Fibroblast of skin of abdomen (primary cell): ENCODE data around the gene ARHGEF10L.

Experiments
- DNase-seq: peaks from one replicate; pipeline ENCODE4 v3.0.0-alpha.2; 2013

The ARHGEF10L gene

GRCh38 chr1:17550729-17551584 lies 11.5 kb downstream of the ARHGEF10L start:
- no peak for DNase-seq

DNA sequence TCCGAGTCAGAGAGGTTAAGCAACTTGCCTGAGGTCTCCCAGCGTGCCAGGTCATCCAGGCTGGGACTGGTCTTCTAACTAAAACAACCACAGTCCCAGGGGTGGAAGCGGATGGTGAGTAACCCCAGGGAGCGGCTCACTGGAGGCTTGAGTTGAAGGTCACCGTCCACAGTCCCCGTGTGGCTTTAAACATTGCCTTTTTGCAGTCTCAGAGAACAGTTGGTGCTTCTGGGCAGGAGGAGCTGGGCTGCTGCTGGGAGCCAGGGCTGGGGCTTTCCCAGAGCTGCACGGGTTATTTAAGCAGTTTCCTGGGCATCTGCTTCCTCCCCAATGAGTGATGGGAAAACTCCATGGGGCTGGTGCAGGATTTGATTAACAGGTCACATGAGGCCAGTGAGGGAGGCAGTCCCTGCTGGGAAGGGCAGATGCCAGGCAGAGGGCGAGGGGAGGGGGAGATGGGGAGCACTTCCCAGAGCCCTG lies 12.3 kb downstream of the ARHGEF10L start:
- DNase-seq, result no peak

DNA sequence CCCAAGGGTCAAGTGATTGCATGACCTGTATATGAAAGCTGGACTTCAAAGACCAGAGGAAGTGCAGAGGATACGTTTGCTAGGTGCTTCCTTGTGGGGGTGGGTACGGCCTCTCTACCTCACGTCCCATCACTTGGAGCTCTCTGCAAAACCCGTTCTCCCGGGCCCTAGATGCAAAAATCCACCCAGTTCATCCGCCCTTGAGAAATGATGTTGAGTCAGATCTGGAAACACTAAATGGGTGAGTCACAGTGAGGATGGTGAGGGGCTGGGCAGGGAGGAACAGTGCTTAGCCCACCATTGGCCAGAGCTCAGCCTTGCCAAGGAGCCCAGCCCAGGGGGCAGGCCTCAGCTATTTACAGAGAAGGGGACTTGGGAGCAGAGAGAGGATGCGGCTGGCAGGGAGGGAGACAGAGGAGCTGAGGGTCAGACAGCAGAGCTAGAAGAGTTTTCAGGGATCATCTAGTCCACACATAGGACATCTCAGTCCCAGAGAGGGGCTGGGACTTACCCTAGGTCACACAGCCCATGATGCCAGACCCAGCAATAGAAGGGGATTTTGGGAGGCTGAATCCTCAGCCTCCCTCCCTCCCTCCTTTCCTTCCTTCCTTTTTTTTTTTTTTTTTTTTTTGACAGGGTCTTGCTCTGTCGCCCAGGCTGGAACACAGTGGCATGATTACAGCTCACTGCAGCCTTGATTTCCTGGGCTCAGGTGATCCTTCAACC lies 14.6 kb downstream of the ARHGEF10L start:
- peak; percentile 81 for DNase-seq

DNA sequence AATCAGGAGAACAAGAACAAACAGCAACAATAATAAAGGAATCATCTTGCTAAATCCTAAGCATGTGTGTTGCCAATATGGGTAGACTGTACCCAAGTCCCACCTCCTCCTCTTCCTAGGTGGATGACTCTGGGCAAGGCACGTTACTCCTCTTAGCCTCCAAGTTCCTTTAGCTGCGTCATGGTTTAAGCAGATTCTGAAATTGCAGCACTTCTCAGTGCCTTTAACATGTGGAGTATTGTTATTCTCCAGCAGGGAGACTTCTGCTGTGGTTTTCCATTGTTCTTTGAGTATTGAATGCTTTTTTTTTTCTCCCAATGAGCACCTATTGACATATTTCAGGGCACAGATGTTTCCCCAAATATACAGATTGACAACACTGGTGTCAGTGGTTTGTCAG lies 15.5 kb downstream of the ARHGEF10L start:
- DNase-seq, result no peak

- DNase-seq, result no peak
Observed at GRCh38 chr1:17557986-17558385, 18.5 kb downstream of the ARHGEF10L start.

GRCh38 chr1:17558541-17558940 lies 19.0 kb downstream of the ARHGEF10L start:
- no peak for DNase-seq

DNA sequence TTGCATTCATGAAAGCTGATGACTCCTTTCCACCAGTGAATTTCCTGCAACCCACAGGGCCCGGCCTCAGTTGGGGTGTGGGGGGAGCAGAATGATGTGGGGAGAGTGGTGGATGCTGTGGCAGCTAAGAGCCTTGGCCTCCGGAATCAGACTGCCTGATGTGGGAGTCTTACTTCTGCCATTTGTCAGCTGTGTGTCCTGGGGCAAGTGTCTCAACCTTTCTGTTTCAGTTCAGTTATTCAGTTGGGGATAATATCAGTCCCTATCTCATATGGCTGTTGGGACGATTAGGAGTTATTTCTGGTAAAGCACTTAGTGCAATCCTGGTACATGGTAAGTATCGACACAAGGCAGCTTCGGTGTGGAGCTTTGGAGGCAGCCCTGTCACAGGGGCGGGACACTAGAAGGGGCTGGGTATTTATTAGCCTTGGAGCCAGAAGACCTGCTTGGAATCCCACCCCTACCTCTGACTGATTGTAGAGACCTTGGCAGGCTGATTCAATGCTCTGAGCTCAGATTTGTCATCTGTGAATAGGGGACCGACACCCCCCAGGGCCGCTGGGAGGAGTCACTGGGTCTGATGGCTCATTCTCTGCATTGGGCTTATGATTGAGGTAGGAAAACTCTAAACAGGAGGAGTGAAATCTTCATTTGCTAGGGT lies 19.6 kb downstream of the ARHGEF10L start:
- DNase-seq, result no peak

GRCh38 chr1:17559615-17560419 lies 20.3 kb downstream of the ARHGEF10L start:
- DNase-seq, result no peak

GRCh38 chr1:17561247-17561548 lies 21.7 kb downstream of the ARHGEF10L start:
- DNase-seq, result no peak

GRCh38 chr1:17561561-17561985 lies 22.1 kb downstream of the ARHGEF10L start:
- no peak for DNase-seq

GRCh38 chr1:17562375-17562774 lies 22.9 kb downstream of the ARHGEF10L start:
- DNase-seq, result no peak

DNA sequence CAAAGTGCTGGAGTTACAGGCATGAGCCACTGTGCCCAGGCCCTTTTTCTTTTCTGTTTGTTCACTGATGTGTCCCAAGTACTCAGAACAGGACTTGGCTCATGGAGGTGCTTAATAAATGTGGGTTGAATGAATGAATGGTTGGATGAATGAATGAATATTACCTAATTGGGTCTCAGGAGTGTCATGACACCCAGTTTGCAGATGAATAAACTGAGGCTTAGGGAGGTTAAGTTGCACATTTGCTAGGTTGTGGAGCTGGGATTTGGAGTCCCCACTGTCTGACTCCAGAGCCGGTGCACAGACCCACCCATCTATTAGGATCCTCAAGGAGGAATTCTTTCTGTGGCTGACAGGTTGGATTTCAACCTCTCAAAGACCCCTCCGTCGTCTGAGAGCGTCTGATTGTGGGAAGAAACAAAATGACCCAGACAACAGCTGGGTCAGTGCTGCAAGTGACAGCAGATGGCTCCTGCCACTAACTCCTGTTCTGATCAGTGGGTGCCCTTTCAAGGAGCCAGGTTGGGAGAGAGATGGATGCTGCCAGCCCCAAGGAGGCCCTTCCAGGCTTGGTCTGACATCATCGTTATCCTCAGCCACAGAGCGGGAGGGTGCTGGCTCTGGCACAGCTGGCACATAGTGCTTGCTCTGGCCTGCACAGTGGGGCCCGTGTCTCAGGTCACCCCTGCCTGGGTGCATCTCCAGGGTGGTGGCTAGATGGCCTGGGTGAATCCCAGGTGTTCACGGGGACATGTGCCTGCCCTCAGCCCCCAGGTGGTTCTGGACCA lies 24.2 kb downstream of the ARHGEF10L start:
- DNase-seq, result no peak

DNA sequence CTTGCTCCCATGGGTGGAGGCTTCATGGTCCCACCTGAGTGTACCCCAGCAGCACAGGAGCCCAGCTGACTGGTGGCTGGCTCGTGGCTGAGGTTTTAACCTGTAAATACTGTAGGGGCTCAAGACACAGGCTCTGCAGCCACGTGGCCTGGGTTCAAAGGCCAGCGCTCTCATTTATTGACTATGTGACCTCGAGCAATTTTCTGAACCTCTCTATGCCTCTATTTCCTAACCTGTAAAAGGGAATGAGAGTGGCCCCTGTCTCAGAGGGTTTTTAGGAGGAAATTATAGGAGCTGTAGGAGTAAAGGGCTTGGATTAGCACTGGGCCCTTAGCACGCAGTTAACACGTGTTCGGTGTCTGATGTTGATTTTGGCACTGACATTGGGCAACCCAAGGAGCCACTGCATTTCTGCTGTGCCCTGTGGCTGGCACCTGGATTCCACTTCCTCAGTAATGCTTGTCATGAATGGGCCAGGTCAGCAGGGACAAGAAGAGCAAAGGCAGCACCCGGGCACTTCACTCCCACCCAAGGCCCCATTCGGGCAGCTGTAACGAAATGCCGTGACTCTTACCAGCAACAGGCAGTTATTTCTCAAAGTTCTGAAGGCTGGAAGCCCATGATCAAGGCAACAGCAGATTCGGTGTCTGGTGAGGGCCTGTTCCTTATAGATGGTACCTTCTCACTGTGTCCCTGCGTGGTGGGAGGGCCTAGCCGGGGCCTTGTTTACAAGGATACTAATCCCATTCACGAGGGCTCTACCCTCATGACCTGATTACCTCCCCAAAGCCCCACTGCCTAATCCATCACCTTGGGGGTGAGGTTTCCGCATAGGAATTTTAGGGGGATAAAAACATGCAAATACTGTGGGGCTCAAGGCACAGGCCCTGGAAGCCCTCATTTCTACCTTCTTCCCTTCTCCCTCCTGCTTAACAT lies 25.2 kb downstream of the ARHGEF10L start:
- no peak for DNase-seq

DNA sequence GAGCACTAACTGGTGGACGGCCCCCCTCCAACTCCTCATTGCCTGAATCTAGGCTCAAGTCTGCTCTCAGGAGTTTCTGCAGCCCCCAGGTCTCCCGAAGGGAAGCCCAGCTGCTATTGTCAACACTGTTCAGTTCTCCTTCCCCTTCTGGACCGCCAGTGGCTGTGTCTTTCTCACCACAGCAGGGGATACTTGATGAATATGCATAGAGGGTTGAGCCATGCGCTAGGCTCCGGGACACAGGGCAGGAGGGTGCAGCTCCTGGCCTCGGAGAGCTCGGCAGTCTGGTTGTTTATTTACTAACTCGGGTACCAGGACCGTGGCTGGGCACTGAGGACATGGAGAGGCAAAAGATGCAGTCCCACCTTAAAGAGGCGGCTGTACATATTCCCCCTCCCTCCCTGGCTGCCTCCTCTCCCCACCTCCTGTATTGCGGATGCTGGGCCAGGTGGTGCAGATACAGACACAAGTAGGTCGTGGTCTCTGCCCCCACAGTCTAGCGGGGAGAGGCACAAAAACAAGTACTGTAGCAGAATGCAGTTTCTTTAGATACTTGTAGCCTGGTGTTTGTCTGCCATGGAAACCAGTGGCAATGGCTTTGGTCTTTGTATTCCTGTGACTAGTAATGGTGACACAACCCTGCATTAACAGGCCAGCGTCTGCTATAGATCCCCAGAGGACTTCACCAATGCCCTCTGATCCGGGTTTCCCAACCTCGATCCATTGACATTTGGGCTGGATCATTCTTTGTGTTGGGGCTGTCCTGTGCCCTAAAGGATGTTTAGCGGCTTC lies 26.2 kb downstream of the ARHGEF10L start:
- no peak for DNase-seq

- no peak for DNase-seq
Observed at GRCh38 chr1:17566417-17566816, 26.9 kb downstream of the ARHGEF10L start.

DNA sequence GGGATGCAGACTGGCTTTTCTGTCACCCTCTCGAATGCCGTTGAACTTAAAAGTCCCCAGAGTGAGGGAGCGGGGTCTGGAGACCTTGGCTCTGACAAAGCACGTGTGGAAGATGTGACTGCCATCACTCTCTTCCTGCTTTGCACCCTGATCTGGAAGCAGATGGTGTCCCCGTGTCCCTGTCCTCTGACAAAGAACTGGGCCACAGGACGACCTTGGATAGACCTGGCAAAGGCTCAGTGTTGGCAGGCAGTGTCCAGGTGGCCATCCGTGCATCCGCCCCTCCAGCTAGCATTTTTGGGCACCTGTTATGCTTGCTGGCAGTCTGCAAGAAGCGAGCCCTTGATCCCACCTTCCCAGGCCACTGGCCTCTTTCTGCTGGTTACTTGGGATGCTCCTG lies 27.4 kb downstream of the ARHGEF10L start:
- no peak for DNase-seq

GRCh38 chr1:17567582-17567981 lies 28.1 kb downstream of the ARHGEF10L start:
- DNase-seq, result peak; percentile 68

DNA sequence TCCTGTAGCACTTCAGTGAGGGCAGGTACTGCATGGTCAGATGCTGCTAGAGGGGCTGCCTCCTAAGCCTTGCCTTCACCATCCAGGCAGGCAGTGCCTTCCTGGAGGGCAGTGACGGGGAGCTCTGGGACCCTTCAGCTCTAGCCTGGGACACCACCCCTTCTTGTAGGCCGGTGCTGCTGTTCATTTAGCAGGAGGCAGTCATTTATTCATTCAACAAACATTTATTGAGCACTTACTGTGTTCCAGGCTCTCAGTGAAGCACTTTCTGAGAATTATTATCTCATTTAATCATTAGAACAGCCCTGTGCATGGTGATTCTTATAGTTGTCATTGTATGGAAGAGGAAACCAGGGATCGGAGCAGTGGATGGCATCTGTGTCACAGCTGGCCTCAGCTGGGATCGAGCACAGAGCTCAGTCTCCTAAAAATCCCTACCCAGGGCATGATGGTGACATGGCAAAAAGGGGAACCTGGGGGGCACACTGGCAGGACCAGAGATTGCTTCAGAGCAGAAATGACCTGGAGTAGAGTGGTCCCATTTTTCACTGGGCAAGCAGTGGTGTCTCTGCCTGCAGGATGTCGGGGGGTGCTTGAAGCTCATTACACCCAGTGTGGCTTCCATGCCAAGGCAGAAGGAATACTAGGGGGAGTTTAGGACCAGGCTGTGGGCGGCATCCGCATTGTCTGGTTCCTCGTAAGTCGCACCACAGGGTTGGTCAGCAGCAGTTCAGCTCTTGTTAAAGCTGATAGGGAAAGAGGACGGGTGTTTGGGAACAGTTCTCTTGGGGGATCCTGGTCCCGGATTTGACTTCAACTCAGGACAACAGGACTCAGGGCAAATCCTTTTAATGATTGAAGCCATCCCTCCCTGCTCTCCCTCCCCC lies 28.8 kb downstream of the ARHGEF10L start:
- DNase-seq, result no peak
